ENCODE results near the gene GPR61.

GPR61 gene

DNA sequence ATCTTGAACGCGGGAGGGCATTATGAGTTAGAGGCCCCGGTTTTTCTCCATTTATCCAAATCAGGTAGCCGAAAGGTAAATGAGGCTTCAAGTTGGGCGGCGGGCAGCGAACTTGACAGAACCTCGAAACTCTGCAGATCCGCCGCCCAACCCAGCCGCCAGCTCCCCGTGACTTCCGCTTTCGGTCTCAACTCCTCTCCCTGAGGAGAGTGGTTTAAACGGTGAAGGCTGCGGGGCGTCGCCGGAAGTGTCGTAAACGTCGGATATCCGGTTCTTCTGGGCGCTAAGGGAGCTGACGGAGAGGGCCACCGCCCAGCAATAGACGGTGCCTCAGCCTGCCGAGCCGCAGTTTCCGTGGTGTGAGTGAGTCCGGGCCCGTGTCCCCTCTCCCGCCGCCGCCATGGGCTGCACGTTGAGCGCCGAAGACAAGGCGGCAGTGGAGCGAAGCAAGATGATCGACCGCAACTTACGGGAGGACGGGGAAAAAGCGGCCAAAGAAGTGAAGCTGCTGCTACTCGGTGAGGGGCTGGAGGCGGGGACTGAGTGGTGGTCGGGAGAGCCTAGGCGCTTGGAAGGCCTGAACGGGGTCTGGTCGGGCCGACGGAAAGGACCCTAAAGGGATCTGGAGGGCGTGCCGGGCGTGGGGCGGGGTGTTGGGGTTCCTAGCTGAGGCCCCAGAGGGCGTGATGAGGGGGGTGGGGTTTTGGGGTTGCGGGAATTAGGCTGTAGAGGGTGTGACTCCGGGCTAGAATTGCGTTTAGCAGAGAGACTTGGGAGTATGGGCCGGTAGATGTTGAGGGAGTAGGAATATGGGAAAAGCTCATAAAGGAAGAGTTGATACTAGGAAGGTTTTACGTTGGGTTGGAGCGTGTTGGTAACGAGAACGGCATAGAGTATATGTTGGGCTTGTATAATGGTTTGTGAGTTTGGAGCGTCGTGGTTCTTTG is 8.9 kb downstream of the GPR61 start, which contains the start of gene GNAI3 (continued):
- TF ChIP-seq, protein P1, sequence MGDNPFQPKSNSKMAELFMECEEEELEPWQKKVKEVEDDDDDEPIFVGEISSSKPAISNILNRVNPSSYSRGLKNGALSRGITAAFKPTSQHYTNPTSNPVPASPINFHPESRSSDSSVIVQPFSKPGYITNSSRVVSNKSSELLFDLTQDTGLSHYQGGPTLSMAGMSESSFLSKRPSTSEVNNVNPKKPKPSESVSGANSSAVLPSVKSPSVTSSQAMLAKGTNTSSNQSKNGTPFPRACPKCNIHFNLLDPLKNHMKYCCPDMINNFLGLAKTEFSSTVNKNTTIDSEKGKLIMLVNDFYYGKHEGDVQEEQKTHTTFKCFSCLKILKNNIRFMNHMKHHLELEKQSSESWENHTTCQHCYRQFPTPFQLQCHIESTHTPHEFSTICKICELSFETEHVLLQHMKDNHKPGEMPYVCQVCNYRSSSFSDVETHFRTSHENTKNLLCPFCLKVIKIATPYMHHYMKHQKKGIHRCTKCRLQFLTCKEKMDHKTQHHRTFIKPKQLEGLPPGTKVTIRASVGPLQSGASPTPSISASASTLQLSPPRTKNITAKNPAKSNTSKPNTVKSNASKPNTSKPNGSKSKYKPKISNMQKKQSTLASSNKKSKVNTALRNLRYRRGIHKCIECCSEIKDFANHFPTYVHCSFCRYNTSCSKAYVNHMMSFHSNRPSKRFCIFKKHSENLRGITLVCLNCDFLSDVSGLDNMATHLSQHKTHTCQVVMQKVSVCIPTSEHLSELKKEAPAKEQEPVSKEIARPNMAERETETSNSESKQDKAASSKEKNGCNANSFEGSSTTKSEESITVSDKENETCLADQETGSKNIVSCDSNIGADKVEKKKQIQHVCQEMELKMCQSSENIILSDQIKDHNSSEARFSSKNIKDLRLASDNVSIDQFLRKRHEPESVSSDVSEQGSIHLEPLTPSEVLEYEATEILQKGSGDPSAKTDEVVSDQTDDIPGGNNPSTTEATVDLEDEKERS (tag by site-specific recombination; IDR thresholded peaks at IDR 0.05): no peak
- TF ChIP-seq, protein P2, sequence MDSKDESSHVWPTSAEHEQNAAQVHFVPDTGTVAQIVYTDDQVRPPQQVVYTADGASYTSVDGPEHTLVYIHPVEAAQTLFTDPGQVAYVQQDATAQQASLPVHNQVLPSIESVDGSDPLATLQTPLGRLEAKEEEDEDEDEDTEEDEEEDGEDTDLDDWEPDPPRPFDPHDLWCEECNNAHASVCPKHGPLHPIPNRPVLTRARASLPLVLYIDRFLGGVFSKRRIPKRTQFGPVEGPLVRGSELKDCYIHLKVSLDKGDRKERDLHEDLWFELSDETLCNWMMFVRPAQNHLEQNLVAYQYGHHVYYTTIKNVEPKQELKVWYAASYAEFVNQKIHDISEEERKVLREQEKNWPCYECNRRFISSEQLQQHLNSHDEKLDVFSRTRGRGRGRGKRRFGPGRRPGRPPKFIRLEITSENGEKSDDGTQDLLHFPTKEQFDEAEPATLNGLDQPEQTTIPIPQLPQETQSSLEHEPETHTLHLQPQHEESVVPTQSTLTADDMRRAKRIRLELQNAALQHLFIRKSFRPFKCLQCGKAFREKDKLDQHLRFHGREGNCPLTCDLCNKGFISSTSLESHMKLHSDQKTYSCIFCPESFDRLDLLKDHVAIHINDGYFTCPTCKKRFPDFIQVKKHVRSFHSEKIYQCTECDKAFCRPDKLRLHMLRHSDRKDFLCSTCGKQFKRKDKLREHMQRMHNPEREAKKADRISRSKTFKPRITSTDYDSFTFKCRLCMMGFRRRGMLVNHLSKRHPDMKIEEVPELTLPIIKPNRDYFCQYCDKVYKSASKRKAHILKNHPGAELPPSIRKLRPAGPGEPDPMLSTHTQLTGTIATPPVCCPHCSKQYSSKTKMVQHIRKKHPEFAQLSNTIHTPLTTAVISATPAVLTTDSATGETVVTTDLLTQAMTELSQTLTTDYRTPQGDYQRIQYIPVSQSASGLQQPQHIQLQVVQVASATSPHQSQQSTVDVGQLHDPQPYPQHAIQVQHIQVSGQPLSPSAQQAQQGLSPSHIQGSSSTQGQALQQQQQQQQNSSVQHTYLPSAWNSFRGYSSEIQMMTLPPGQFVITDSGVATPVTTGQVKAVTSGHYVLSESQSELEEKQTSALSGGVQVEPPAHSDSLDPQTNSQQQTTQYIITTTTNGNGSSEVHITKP (tag by site-specific recombination; IDR thresholded peaks at IDR 0.05): peak; percentile 74
- TF ChIP-seq MEIS1 (CRISPR knock-in tag; IDR thresholded peaks at IDR 0.05; ENCODE audit: borderline replicate concordance) (no peak), ZNF138 (tag by site-specific recombination; IDR thresholded peaks at IDR 0.05; ENCODE audit: borderline replicate concordance) (no peak), ZNF354C (tag by site-specific recombination; IDR thresholded peaks at IDR 0.05; ENCODE audit: borderline replicate concordance, low read depth) (no peak), FEZF1 (tag by site-specific recombination; IDR thresholded peaks at IDR 0.05) (no peak), REPIN1 (tag by site-specific recombination; IDR thresholded peaks at IDR 0.05; ENCODE audit: low read depth) (no peak), ZNF837 (tag by site-specific recombination; IDR thresholded peaks at IDR 0.05) (no peak), SCRT1 (tag by site-specific recombination; IDR thresholded peaks at IDR 0.05; ENCODE audit: borderline replicate concordance) (no peak), ZNF423 (tag by site-specific recombination; IDR thresholded peaks at IDR 0.05) (0 out of 2 replicates have a peak, but pooled peaks have one; percentile 29), ZNF302 (tag by site-specific recombination; IDR thresholded peaks at IDR 0.05; ENCODE audit: low read depth) (no peak), SP2 (tag by site-specific recombination; IDR thresholded peaks at IDR 0.05) (peak; percentile 93), KLF16 (tag by site-specific recombination; IDR thresholded peaks at IDR 0.05) (peak; percentile 78), ZNF621 (tag by site-specific recombination; IDR thresholded peaks at IDR 0.05) (no peak)
- TF ChIP-seq, protein P3, sequence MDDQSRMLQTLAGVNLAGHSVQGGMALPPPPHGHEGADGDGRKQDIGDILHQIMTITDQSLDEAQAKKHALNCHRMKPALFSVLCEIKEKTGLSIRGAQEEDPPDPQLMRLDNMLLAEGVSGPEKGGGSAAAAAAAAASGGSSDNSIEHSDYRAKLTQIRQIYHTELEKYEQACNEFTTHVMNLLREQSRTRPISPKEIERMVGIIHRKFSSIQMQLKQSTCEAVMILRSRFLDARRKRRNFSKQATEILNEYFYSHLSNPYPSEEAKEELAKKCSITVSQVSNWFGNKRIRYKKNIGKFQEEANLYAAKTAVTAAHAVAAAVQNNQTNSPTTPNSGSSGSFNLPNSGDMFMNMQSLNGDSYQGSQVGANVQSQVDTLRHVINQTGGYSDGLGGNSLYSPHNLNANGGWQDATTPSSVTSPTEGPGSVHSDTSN (CRISPR knock-in tag; IDR thresholded peaks at IDR 0.05): peak; percentile 89
- TF ChIP-seq, protein P4, sequence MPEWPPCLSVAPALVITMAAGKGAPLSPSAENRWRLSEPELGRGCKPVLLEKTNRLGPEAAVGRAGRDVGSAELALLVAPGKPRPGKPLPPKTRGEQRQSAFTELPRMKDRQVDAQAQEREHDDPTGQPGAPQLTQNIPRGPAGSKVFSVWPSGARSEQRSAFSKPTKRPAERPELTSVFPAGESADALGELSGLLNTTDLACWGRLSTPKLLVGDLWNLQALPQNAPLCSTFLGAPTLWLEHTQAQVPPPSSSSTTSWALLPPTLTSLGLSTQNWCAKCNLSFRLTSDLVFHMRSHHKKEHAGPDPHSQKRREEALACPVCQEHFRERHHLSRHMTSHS (tag by site-specific recombination; IDR thresholded peaks at IDR 0.05): no peak
- TF ChIP-seq, protein P5, sequence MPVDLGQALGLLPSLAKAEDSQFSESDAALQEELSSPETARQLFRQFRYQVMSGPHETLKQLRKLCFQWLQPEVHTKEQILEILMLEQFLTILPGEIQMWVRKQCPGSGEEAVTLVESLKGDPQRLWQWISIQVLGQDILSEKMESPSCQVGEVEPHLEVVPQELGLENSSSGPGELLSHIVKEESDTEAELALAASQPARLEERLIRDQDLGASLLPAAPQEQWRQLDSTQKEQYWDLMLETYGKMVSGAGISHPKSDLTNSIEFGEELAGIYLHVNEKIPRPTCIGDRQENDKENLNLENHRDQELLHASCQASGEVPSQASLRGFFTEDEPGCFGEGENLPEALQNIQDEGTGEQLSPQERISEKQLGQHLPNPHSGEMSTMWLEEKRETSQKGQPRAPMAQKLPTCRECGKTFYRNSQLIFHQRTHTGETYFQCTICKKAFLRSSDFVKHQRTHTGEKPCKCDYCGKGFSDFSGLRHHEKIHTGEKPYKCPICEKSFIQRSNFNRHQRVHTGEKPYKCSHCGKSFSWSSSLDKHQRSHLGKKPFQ (tag by site-specific recombination; IDR thresholded peaks at IDR 0.05): 0 out of 2 replicates have a peak, but pooled peaks have one; percentile 61
- TF ChIP-seq, protein P6, sequence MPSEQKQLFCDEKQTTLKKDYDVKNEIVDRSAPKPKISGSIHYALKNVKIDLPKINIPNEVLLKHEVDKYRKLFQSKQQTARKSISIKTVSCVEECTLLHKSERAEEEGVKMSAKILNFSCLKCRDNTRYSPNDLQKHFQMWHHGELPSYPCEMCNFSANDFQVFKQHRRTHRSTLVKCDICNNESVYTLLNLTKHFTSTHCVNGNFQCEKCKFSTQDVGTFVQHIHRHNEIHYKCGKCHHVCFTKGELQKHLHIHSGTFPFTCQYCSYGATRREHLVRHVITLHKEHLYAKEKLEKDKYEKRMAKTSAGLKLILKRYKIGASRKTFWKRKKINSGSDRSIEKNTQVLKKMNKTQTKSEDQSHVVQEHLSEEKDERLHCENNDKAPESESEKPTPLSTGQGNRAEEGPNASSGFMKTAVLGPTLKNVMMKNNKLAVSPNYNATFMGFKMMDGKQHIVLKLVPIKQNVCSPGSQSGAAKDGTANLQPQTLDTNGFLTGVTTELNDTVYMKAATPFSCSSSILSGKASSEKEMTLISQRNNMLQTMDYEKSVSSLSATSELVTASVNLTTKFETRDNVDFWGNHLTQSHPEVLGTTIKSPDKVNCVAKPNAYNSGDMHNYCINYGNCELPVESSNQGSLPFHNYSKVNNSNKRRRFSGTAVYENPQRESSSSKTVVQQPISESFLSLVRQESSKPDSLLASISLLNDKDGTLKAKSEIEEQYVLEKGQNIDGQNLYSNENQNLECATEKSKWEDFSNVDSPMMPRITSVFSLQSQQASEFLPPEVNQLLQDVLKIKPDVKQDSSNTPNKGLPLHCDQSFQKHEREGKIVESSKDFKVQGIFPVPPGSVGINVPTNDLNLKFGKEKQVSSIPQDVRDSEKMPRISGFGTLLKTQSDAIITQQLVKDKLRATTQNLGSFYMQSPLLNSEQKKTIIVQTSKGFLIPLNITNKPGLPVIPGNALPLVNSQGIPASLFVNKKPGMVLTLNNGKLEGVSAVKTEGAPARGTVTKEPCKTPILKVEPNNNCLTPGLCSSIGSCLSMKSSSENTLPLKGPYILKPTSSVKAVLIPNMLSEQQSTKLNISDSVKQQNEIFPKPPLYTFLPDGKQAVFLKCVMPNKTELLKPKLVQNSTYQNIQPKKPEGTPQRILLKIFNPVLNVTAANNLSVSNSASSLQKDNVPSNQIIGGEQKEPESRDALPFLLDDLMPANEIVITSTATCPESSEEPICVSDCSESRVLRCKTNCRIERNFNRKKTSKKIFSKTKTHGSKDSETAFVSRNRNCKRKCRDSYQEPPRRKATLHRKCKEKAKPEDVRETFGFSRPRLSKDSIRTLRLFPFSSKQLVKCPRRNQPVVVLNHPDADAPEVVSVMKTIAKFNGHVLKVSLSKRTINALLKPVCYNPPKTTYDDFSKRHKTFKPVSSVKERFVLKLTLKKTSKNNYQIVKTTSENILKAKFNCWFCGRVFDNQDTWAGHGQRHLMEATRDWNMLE (tag by site-specific recombination; conservative IDR thresholded peaks at IDR 0.05; ENCODE audit: low read depth): peak; percentile 92
